Measurements from ENCODE around the gene UBE2I.

The UBE2I gene

GRCh38 chr16:1361685-1362360, 52.4 kb downstream of the UBE2I start:
- no peak for DNase-seq (ENCODE audit: low read depth in 2 of 2)

GRCh38 chr16:1362807-1363206, 53.4 kb downstream of the UBE2I start:
- DNase-seq (ENCODE audit: low read depth in 2 of 2), result no peak

- no peak for DNase-seq (ENCODE audit: low read depth in 2 of 2)
These were observed 54.1 kb downstream of the UBE2I start for GRCh38 chr16:1363501-1364041.

- DNase-seq (ENCODE audit: low read depth in 2 of 2), result no peak
These were observed 55.1 kb downstream of the UBE2I start for GRCh38 chr16:1364510-1364909.

GRCh38 chr16:1366060-1366711, 56.8 kb downstream of the UBE2I start:
- no peak for DNase-seq (ENCODE audit: low read depth in 2 of 2)

- DNase-seq (ENCODE audit: low read depth in 2 of 2), result no peak
These were observed 57.4 kb downstream of the UBE2I start for GRCh38 chr16:1366712-1367299.

- no peak for DNase-seq (ENCODE audit: low read depth in 2 of 2)
These were observed 58.2 kb downstream of the UBE2I start for GRCh38 chr16:1367486-1368174.

GRCh38 chr16:1371054-1371978, 61.9 kb downstream of the UBE2I start:
- no peak for DNase-seq (ENCODE audit: low read depth in 2 of 2)

GRCh38 chr16:1372292-1372950, 63.0 kb downstream of the UBE2I start:
- no peak for DNase-seq (ENCODE audit: low read depth in 2 of 2)

- DNase-seq (ENCODE audit: low read depth in 2 of 2), result no peak
These were observed 65.2 kb downstream of the UBE2I start for GRCh38 chr16:1374418-1375297.

GRCh38 chr16:1375298-1375640, 65.8 kb downstream of the UBE2I start:
- DNase-seq (ENCODE audit: low read depth in 2 of 2), result no peak

- DNase-seq (ENCODE audit: low read depth in 2 of 2), result no peak
These were observed 66.4 kb downstream of the UBE2I start for GRCh38 chr16:1375741-1376410.

Measured in fibroblast of skin of left quadriceps (primary cell).